Measurements from ENCODE around the gene ANKRA2. TPM values are rescaled to one million over a fixed set of nuclear protein-coding genes. Genes with fewer than 3 reads are reported as not detected.

Gene ANKRA2
- total and polyA plus RNA-seq, 9 of the 15 experiments (the other 6 are each of a cell fraction or from before 2014, with no cell fraction given) = 7.9 to 28.7 (median 12.8) TPM

- no peak for TF ChIP-seq ZBTB11 (CRISPR knock-in tag; IDR thresholded peaks at IDR 0.05)
- no peak for TF ChIP-seq SOX6 (IDR thresholded peaks at IDR 0.05)
- no peak for TF ChIP-seq ELF4 (CRISPR knock-in tag; IDR thresholded peaks at IDR 0.05)
- TF ChIP-seq CTCFL (IDR thresholded peaks at IDR 0.05; ENCODE audit: borderline replicate concordance, insufficient read depth, low read depth, low read length, poor library complexity, severe bottlenecking) = no peak
- TF ChIP-seq FOSL1 (tag; conservative IDR thresholded peaks at IDR 0.05) = 0 out of 2 replicates have a peak, but pooled peaks have one; percentile 22
- no peak for TF ChIP-seq KDM2B (CRISPR knock-in tag; IDR thresholded peaks at IDR 0.05)
- TF ChIP-seq GTF2E2 (tag; IDR thresholded peaks at IDR 0.05) = no peak
- TF ChIP-seq PCBP2 (IDR thresholded peaks at IDR 0.05; ENCODE audit: low read depth, low read length, poor library complexity, severe bottlenecking) = no peak
- no peak for TF ChIP-seq SLC30A9 (CRISPR knock-in tag; IDR thresholded peaks at IDR 0.05)
- TF ChIP-seq XRCC5 (IDR thresholded peaks at IDR 0.05; ENCODE audit: low read depth, low read length) = no peak
- 0 out of 2 replicates have a peak, but pooled peaks have one; percentile 8 for TF ChIP-seq NFE2 (IDR thresholded peaks at IDR 0.05; ENCODE audit: low read depth)
- TF ChIP-seq HDAC6 (IDR thresholded peaks at IDR 0.05; ENCODE audit: low read depth, low read length) = no peak
- TF ChIP-seq CREM (IDR thresholded peaks at IDR 0.05; ENCODE audit: low read depth) = 0 out of 2 replicates have a peak, but pooled peaks have one; percentile 6
- no peak for TF ChIP-seq ARID4B (CRISPR knock-in tag; IDR thresholded peaks at IDR 0.05)
Measured at GRCh38 chr5:73605223-73606087, 40.0 kb upstream of the ANKRA2 start (continued).
